Neuron (in vitro differentiated cells): ENCODE data around the gene RADIL.
"Not testable (repeated sequence)": the region's sequence is repeated elsewhere in the genome, so short reads cannot be mapped to it uniquely, and the experiment has no call there.

ENCODE experiments used
- H2AFZ ChIP-seq: one replicate; pipeline ENCODE4 v1.6.1; 2013; ENCODE audit warnings: low read depth, mild to moderate bottlenecking, inconsistent platforms, low read length, moderate library complexity
- H3K27me3 ChIP-seq: one replicate; pipeline ENCODE4 v1.6.1; 2013; ENCODE audit warnings: low read length; ENCODE audit not compliant: insufficient read depth
- H3K36me3 ChIP-seq: one replicate; pipeline ENCODE4 v1.6.1; 2013; ENCODE audit warnings: low read length; ENCODE audit not compliant: insufficient read depth
- H3K4me1 ChIP-seq: one replicate; pipeline ENCODE4 v1.6.1; 2013; ENCODE audit warnings: low read length; ENCODE audit not compliant: insufficient read depth
- H3K4me3 ChIP-seq: 2 replicates; pipeline ENCODE4 v1.5.1; 2013; ENCODE audit warnings: mild to moderate bottlenecking, low read length, moderate library complexity
- H3K9me3 ChIP-seq: one replicate; pipeline ENCODE4 v1.6.1; 2013; ENCODE audit warnings: low read length

RADIL gene

DNA sequence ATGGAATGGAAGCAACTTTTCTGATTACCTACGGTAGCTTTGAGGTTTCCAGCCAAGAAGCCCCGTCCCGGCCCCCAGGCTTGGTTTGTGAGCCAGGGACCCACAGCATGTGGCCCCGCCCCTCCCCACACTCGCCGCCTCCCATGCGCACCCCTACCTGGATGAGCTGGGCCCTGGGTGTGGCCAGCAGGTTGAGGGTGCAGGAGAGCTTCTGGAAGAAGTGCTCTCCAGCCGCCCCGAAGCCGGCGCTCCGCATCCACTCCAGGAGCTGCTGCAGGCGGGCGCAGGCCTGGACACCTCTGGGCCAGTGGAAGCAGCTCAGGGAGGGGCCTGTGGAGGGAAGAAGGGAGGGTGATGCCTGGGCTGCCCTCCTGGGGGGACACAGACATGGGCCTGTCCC, 68.4 kb downstream of the RADIL start:
- Histone ChIP-seq H2AFZ (no peak overlapping the region), H3K4me3 (no peak overlapping the region)

DNA sequence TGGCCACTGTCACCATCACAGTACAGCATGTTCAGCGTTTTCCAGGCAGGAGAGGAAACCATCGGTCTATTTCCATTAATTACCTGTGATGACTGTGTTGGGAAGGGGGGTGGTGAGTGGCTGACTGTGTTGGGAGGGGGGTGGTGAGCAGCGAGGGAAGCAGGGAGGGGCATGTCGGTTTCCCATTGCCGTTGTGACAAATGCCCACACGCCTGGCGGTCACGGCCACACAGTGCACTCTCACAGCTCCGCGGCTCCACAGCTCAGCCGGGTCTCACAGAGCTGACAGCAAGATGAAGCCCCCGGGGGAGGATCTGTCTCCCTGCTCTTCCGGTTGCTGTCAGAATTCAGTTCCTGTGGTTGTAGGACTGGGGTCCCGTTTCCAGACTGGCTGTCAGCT, 69.1 kb downstream of the RADIL start:
- Histone ChIP-seq H2AFZ (no peak overlapping the region), H3K27me3 (no peaks in the 10 kb centered on the region), H3K4me3 (no peak overlapping the region), H3K36me3 (peaks cover 21% of the 10 kb centered on the region), H3K9me3 (peaks cover 9% of the 10 kb centered on the region), H3K4me1 (no peaks in the 10 kb centered on the region)

More for the DNA sequence above, 68.4 kb downstream of the RADIL start:
- H3K27me3 ChIP-seq, result no peaks in the 10 kb centered on the region
- H3K36me3 ChIP-seq, result peaks cover 21% of the 10 kb centered on the region
- H3K9me3 ChIP-seq, result peaks cover 9% of the 10 kb centered on the region
- H3K4me1 ChIP-seq, result no peaks in the 10 kb centered on the region

DNA sequence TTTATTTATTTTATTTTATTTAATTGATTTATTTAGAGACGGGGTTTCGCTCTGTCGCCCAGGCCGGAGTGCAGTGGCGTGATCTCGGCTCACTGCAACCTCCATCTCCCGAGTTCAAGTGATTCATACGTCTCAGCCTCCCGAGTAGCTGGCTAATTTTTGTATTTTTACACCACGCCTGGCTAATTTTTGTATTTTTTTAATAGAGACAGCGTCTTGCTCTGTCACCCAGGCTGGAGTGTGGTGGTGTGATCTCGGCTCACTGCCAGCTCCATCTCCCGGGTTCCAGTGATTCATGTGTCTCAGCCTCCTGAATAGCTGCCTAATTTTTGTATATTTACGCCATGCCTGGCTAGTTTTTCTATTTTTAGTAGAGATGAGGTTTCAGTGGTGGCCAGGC, 73.8 kb downstream of the RADIL start:
- H2AFZ ChIP-seq, result no peak overlapping the region
- H3K9me3 ChIP-seq, result peaks cover 9% of the 10 kb centered on the region
- H3K4me3 ChIP-seq, result no peak overlapping the region
- no peaks in the 10 kb centered on the region for H3K4me1 ChIP-seq
- no peaks in the 10 kb centered on the region for H3K27me3 ChIP-seq
- peaks cover 24% of the 10 kb centered on the region for H3K36me3 ChIP-seq

DNA sequence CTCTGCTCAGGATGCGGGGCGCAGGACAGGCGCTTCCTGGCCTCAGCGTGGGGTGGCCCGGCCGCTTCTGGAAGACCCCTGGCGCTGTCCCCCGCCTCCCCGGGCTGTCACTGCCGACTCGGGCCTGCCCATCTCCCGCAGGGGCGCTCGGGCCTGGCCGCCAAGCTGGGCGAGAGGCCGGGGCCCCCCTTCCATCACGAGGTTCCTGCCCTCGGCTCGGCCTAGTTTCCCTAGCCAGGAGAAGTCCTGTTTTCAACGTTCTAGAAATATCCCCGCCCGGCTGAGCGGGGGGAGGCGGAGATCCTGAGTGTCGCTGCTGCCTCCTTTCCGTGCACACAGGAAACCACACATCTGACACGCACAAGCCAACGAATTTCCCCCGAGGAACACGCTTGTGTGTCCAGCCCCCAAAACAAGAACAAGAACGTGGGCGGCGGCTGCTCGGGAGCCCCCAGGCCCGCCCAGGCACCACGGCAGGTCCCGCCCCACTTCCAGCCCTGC, 74.4 kb downstream of the RADIL start:
- Histone ChIP-seq H3K4me3 (no peak overlapping the region), H3K36me3 (peaks cover 20% of the 10 kb centered on the region), H3K27me3 (no peaks in the 10 kb centered on the region), H2AFZ (no peak overlapping the region), H3K9me3 (peaks cover 9% of the 10 kb centered on the region), H3K4me1 (no peaks in the 10 kb centered on the region)

DNA sequence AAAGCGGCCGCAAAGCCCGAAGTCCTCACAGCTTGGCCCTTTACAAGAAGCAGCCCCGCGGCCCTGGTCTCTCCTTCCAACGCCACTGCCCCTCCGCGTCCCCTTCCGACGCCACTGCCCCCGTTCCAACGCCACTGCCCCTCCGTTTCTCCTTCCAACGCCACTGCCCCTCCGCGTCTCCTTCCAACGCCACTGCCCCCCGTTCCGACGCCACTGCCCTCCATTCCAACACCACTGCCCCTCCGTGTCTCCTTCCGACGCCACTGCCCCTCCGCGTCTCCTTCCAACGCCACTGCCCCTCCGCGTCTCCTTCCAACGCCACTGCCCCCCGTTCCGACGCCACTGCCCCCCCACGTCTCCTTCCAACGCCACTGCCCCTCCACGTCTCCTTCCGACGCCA, 75.0 kb downstream of the RADIL start:
- Histone ChIP-seq H3K27me3 (no peaks in the 10 kb centered on the region), H3K4me1 (no peaks in the 10 kb centered on the region), H2AFZ (no peak overlapping the region), H3K36me3 (peaks cover 18% of the 10 kb centered on the region), H3K9me3 (peaks cover 8% of the 10 kb centered on the region), H3K4me3 (no peak overlapping the region)

DNA sequence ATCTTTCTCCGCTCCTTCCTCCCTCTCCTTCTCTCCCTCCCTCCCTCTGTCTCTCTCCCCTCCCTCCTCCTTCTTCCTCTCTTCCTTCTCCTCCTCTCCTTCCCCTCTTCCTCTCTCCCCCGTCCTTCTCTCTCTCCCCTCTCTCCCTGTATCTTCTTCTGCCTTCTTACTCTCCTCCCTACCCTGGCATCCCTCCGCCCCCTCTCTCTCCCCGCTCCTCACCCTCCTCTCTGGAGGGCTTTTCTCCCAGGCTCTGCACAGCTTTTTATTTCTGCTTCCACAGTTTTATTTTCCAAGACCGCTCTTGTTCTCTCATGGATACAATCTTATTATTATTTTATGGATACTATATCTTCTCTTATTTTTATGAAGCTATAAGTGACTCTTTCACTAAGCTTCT, 75.5 kb downstream of the RADIL start:
- Histone ChIP-seq H3K4me3 (no peak overlapping the region), H3K4me1 (no peaks in the 10 kb centered on the region), H2AFZ (no peak overlapping the region), H3K9me3 (peaks cover 3% of the 10 kb centered on the region), H3K27me3 (no peaks in the 10 kb centered on the region), H3K36me3 (peaks cover 13% of the 10 kb centered on the region)

DNA sequence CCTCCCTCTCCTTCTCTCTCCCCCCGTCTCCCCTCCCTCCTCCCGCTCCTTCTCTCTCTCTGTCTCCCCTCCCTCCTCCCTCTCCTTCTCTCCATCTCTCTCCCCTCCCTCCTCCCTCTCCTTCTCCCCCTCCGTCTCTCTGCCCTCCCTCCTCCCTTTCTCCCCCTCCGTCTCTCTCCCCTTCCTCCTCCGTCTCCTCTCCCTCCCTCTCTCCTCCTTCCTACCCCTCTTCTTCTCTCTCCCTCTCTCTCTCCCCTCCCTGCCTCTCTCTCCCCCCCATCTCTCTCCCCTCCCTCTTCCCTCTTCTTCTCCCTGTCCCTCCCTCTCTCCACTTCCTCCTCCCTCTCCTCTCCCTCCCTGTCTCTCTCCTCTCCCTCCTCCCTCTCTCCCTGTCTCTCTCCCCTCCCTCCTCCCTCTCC, 75.9 kb downstream of the RADIL start:
- no peak overlapping the region for H2AFZ ChIP-seq
- no peaks in the 10 kb centered on the region for H3K9me3 ChIP-seq
- no peaks in the 10 kb centered on the region for H3K4me1 ChIP-seq
- H3K36me3 ChIP-seq, result peaks cover 13% of the 10 kb centered on the region
- H3K4me3 ChIP-seq, result no peak overlapping the region
- H3K27me3 ChIP-seq, result no peaks in the 10 kb centered on the region

DNA sequence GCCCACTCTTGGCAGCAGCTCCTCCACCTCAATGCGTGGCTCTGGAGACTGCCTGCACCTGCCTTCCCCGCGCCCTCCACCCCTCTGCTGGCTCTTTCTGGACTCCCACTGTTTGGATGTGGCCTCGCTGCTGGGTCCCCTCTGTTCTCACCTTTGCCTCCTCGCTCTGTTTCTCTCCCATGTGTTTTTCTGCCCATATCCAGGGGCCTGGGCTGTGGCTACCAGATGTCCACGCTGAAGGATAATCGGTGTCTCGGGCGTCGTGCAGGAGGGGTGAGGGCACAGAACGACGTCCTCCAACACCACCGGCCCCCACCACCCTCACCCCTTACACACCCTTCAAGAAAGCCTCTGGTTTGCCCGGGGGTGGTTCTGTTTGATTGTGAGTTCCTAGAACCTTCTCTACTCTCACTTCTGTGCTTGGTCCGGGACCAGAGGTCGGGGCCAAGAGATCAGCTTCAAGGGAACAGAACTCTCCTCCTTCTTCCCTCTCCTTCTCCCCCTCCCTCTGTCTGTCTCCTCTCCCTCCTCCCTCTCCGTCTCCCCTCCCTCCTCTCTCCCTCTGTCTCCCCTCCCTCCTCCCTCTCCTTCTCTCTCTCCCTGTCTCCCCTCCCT, 76.4 kb downstream of the RADIL start:
- Histone ChIP-seq H3K4me1 (no peaks in the 10 kb centered on the region), H3K4me3 (no peak overlapping the region), H3K27me3 (no peaks in the 10 kb centered on the region), H3K36me3 (peaks cover 13% of the 10 kb centered on the region), H2AFZ (no peak overlapping the region), H3K9me3 (no peaks in the 10 kb centered on the region)

DNA sequence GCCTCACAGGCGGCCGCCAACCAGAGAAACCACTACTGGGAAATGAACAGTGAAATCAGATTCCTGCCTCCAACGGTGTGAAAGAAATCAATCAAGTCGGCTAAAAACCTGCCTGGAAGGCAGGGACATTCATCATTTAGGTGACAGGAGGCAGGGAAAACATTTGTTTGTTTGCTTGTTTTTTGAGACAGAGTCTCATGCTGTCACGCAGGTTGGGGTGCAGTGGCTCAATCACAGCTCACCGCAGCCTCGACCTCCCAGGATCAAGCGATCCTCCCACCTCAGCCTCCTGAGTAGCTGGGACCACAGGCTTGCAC, 77.6 kb downstream of the RADIL start:
- Histone ChIP-seq H3K4me1 (no peaks in the 10 kb centered on the region), H3K4me3 (no peak overlapping the region), H2AFZ (no peak overlapping the region), H3K27me3 (no peaks in the 10 kb centered on the region), H3K9me3 (no peaks in the 10 kb centered on the region), H3K36me3 (peaks cover 13% of the 10 kb centered on the region)

DNA sequence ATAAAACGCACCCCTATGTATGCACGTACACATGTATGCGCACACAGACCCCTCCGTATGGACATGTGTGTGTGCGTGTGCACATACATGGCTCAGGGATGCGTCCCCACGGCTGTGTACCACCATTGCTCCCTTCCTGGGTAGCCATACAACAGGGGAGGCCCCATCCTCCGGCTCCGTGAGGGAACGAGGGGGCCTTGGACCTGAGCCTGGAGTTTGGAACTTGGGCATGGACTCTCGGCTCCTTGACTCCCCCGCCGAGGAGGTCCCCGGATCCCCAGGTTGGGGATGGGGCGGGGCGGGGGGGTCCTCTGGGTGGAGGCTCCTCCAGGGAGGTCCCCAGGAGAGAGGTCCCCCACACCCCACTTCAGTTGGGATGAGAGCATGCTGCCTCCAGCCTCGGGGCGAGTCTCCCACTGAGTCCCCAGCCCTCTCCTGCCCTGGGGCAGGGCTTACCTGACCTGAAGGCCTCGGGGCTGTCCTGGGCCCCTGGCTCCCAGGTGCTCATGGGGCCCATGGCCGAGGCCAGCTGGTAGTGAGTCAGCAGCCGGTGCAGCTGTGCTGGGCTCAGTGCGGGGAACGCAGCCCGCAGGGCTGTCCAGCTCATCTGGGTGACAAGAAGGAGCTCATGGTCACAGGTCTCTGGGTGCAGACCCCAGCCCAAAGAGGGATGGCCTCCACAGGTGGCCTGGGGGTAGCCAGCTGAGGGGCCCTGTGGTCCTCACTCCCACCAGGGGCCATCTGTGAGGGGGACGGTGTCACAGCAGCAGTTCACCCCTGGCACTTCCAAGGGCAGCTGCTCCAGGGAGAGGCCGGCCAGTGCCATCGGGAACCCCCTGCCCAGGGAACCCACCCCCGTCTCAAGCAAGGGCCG, 78.2 kb downstream of the RADIL start:
- Histone ChIP-seq H3K36me3 (peaks cover 9% of the 10 kb centered on the region), H3K4me1 (no peaks in the 10 kb centered on the region), H2AFZ (no peak overlapping the region), H3K9me3 (no peaks in the 10 kb centered on the region), H3K27me3 (no peaks in the 10 kb centered on the region), H3K4me3 (no peak overlapping the region)

DNA sequence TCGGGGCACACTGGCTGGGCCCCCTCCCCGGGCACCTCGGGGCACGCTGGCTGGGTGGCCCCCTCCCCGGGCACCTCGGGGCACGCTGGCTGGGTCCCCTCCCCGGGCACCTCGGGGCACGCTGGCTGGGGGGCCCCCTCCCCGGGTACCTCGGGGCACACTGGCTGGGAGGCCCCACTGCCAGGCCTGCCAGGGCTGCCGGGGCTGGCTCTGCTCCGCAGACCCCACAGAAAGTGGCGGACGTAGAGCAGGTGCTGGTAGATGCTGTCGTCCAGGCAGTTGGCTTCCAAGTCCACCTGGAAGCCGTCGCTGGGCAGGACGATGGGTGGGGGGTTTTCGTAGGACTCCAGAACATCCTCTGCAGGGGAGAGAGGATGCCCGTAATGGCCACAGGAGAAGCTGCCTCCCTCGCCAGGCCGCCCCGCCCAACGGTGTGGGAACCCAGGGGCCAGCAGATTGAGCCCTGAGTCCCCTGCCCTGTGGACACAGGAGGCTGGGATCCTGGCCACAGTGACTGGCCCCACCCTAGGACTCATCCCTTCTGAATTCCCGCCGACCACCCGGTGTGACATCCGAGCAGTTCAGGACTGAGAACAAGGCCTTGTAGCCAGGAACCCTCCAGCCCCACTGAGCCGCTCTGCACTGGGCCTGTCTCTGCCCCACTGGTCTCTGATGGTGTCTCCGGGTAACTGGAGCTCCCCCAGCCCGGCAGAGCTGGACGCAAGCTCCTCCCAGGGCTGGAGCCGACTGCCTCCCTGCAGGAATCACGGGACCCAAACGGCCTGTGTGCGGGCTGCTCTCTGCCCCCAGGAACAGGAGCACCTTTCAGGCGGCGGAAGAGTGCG, 79.9 kb downstream of the RADIL start:
- H3K9me3 ChIP-seq, result no peaks in the 10 kb centered on the region
- H3K27me3 ChIP-seq, result no peaks in the 10 kb centered on the region
- H3K4me3 ChIP-seq, result no peak overlapping the region
- H2AFZ ChIP-seq, result no peak overlapping the region
- H3K4me1 ChIP-seq, result no peaks in the 10 kb centered on the region
- H3K36me3 ChIP-seq, result peaks cover 7% of the 10 kb centered on the region

DNA sequence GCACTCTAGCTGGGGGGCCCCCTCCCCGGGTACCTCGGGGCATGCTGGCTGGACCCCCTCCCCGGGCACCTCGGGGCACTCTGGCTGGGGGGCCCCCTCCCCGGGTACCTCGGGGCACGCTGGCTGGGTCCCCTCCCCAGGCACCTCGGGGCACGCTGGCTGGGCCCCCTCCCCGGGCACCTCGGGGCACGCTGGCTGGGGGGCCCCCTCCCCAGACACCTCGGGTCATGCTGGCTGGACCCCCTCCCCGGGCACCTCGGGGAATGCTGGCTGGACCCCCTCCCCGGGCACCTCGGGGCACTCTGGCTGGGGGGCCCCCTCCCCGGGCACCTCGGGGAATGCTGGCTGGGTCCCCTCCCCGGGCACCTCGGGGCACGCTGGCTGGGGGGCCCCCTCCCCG, 80.9 kb downstream of the RADIL start:
- not testable (repeated sequence) for H3K4me3 ChIP-seq, H2AFZ ChIP-seq, H3K9me3 ChIP-seq, H3K27me3 ChIP-seq, H3K4me1 ChIP-seq, H3K36me3 ChIP-seq

DNA sequence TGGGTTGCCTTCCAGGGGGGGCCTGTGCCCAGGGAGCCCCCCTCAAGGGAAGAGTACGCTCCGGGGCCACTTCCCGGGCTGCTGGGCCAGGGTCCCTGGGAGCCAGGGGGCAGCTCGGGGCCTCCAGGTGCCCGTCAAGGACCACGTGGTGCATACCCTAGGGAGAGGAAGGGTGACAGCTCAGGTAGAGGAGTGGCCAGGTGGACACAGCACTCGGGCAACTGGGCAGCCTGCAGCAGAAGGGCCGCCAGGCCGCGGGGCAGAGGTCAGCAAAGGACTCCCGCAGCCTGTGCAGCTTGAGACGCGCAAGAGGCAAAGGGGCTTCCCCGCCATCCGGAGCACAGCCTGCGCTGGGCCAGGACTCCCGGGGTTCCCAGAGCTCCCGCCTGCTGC, 81.7 kb downstream of the RADIL start:
- Histone ChIP-seq H3K4me1 (no peaks in the 10 kb centered on the region), H3K27me3 (no peaks in the 10 kb centered on the region), H3K36me3 (peaks cover 6% of the 10 kb centered on the region), H3K9me3 (no peaks in the 10 kb centered on the region), H2AFZ (no peak overlapping the region), H3K4me3 (no peak overlapping the region)
